NT2/D1 (cell line): ENCODE measurements around the gene RAI1.

Experiments
- DNase-seq: peaks from one replicate; pipeline ENCODE4 v3.0.0-alpha.2; 2011; ENCODE audit warnings: low read depth, low spot score
- H3K27me3 ChIP-seq: 2 replicates; pipeline ENCODE4 v1.6.0; 2011; ENCODE audit warnings: mild to moderate bottlenecking; ENCODE audit not compliant: insufficient read length, insufficient read depth
- H3K36me3 ChIP-seq: 2 replicates; pipeline ENCODE4 v1.6.1; 2011; ENCODE audit warnings: mild to moderate bottlenecking, low read length, mixed read lengths; ENCODE audit not compliant: insufficient read depth, insufficient read length
- H3K4me1 ChIP-seq: 2 replicates; pipeline ENCODE4 v1.5.1; 2011; ENCODE audit not compliant: insufficient read depth, insufficient read length
- H3K4me3 ChIP-seq: 2 replicates; pipeline ENCODE4 v1.5.1; 2011; ENCODE audit warnings: low read depth; ENCODE audit not compliant: insufficient read length
- H3K9ac ChIP-seq: 2 replicates; pipeline ENCODE4 v1.6.0; 2011; ENCODE audit warnings: low read depth; ENCODE audit not compliant: insufficient read length
- H3K9me3 ChIP-seq: 2 replicates; pipeline ENCODE4 v1.5.1; 2011; ENCODE audit warnings: mild to moderate bottlenecking, low read length; ENCODE audit not compliant: insufficient read depth
- SUZ12 ChIP-seq: IDR thresholded peaks from 2 replicates; pipeline ENCODE4 v1.6.1; 2011; ENCODE audit not compliant: insufficient read length, insufficient read depth; ENCODE audit errors: extremely low read depth
- YY1 ChIP-seq: IDR thresholded peaks from 2 replicates; pipeline ENCODE4 v1.6.1; 2011; ENCODE audit not compliant: insufficient read length, insufficient read depth
- ZNF274 ChIP-seq: IDR thresholded peaks from 2 replicates; pipeline ENCODE4 v1.6.1; 2011; ENCODE audit warnings: mild to moderate bottlenecking, low read depth, low read length

RAI1 gene

GRCh38 chr17:17650959-17651358, 30.3 kb upstream of the RAI1 start:
- Histone ChIP-seq H3K27me3 (no peaks in the 10 kb centered on the region), H3K4me3 (no peak overlapping the region), H3K36me3 (no peaks in the 10 kb centered on the region), H3K9me3 (no peaks in the 10 kb centered on the region), H3K9ac (no peak overlapping the region), H3K4me1 (no peaks in the 10 kb centered on the region)
- TF ChIP-seq SUZ12 (no peak), ZNF274 (no peak), YY1 (no peak)
- no peak for DNase-seq

DNA sequence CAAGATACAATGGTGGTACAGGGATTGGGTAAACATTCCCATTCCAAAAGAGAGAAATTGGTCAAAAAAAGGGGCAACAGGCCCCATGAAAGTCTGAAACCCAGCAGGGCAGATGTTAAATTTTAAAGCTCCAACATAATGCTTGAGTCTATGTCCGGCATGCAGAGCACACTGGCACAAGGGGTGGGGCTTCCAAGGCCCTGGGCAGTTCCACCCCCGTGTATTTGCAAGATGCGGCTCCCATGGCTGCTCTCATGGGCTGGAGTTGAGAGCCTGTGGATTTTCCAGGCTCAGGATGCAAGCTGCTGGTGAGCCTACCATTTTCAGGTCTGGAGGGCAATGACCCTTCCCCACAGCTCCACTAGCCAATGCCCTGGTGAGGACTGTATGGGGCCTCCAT, 27.9 kb upstream of the RAI1 start:
- Histone ChIP-seq H3K27me3 (no peaks in the 10 kb centered on the region), H3K4me1 (no peaks in the 10 kb centered on the region), H3K9ac (no peak overlapping the region), H3K36me3 (no peaks in the 10 kb centered on the region), H3K4me3 (no peak overlapping the region), H3K9me3 (peaks cover 9% of the 10 kb centered on the region; the same call in 1 of the 2 replicates)
- TF ChIP-seq SUZ12 (no peak), YY1 (no peak), ZNF274 (no peak)
- no peak for DNase-seq

GRCh38 chr17:17659340-17659739, 21.9 kb upstream of the RAI1 start:
- H3K9me3 ChIP-seq: peaks cover 20% of the 10 kb centered on the region; the same call in 1 of the 2 replicates
- peaks cover 8% of the 10 kb centered on the region for H3K4me1 ChIP-seq
- TF ChIP-seq ZNF274 (no peak), SUZ12 (no peak), YY1 (no peak)
- no peaks in the 10 kb centered on the region for H3K36me3 ChIP-seq
- DNase-seq: no peak
- no peak overlapping the region for H3K4me3 ChIP-seq
- no peak overlapping the region for H3K9ac ChIP-seq
- peaks cover 3% of the 10 kb centered on the region for H3K27me3 ChIP-seq

- peaks cover 20% of the 10 kb centered on the region; the same call in 1 of the 2 replicates for H3K9me3 ChIP-seq
- H3K4me1 ChIP-seq: peaks cover 8% of the 10 kb centered on the region
- H3K9ac ChIP-seq: no peak overlapping the region
- H3K36me3 ChIP-seq: no peaks in the 10 kb centered on the region
- peaks cover 7% of the 10 kb centered on the region for H3K27me3 ChIP-seq
- no peak overlapping the region for H3K4me3 ChIP-seq
- TF ChIP-seq ZNF274: no peak
- TF ChIP-seq SUZ12: no peak
- TF ChIP-seq YY1: no peak
- no peak for DNase-seq
Observed at GRCh38 chr17:17661134-17661533, 20.1 kb upstream of the RAI1 start.

GRCh38 chr17:17661834-17662385, 19.3 kb upstream of the RAI1 start:
- peaks cover 8% of the 10 kb centered on the region for H3K4me1 ChIP-seq
- peaks cover 20% of the 10 kb centered on the region; the same call in 1 of the 2 replicates for H3K9me3 ChIP-seq
- DNase-seq: no peak
- TF ChIP-seq SUZ12: no peak
- TF ChIP-seq YY1: no peak
- no peak for TF ChIP-seq ZNF274
- peaks cover 12% of the 10 kb centered on the region for H3K27me3 ChIP-seq
- H3K4me3 ChIP-seq: no peak overlapping the region
- no peaks in the 10 kb centered on the region for H3K36me3 ChIP-seq
- H3K9ac ChIP-seq: no peak overlapping the region

- TF ChIP-seq ZNF274: no peak
- no peak for TF ChIP-seq YY1
- TF ChIP-seq SUZ12: no peak
- Histone ChIP-seq H3K9me3 (peaks cover 11% of the 10 kb centered on the region; the same call in 1 of the 2 replicates), H3K4me1 (peaks cover 12% of the 10 kb centered on the region), H3K9ac (peak overlapping the region; percentile 52), H3K4me3 (peak overlapping the region; percentile 4), H3K36me3 (no peaks in the 10 kb centered on the region), H3K27me3 (peaks cover 16% of the 10 kb centered on the region)
- DNase-seq: peak; percentile 56
Observed at GRCh38 chr17:17663160-17664063, 17.8 kb upstream of the RAI1 start.

GRCh38 chr17:17664064-17664452, 17.2 kb upstream of the RAI1 start:
- H3K36me3 ChIP-seq: no peaks in the 10 kb centered on the region
- H3K9me3 ChIP-seq: peaks cover 4% of the 10 kb centered on the region; the same call in 1 of the 2 replicates
- no peak overlapping the region for H3K4me3 ChIP-seq
- peaks cover 16% of the 10 kb centered on the region for H3K27me3 ChIP-seq
- peaks cover 16% of the 10 kb centered on the region for H3K4me1 ChIP-seq
- DNase-seq: no peak
- TF ChIP-seq ZNF274 (no peak), SUZ12 (no peak), YY1 (no peak)
- no peak overlapping the region for H3K9ac ChIP-seq
